ENCODE data around the gene RNASE4.
A peak's percentile ranks its signal among the peaks of the same experiment; 100 is the strongest.
"Not testable (repeated sequence)": the region's sequence is repeated elsewhere in the genome, so short reads cannot be mapped to it uniquely, and the experiment has no call there.

RNASE4 gene

DNA sequence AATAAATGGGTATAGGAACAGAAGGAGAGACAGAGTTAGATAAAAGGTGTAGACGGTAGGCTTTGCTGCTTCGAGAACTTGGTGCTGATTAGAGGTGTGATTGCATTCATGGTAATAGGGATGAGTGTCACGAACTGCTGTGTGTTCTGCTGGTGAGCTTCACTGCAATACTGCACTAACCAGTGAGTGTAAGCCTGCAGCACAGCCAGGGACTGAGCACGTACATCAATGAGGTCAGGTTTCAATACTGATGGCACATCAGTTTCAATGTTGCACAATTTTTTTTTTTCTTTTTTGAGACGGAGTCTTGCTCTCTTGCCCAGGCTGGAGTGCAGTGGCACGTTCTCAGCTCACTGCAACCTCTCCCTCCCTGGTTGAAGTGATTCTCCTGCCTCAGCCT is 36.4 kb downstream of the RNASE4 start:
- Histone ChIP-seq H3K27me3 (peaks cover 47% of the 10 kb centered on the region), H3K9me3 (no peaks in the 10 kb centered on the region), H3K36me3 (no peaks in the 10 kb centered on the region), H3K27ac (no peak overlapping the region), H3K4me1 (ENCODE audit: control insufficient read depth in 1 of 2, insufficient read depth in 1 of 2, low read depth in 1 of 2, low read length in 1 of 2) (peaks cover 12 to 13% of the 10 kb centered on the region in 2 experiments), H3K4me3 (ENCODE audit: low read depth in 1 of 2, low read length in 1 of 2) (no peak overlapping the region)
- TF ChIP-seq CTCF (IDR thresholded peaks at IDR 0.05) = no peak

- no peak for TF ChIP-seq CTCF (IDR thresholded peaks at IDR 0.05)
Observed at GRCh38 chr14:20722016-20722415, 37.7 kb downstream of the RNASE4 start.

GRCh38 chr14:20723488-20723887 is 39.1 kb downstream of the RNASE4 start:
- Histone ChIP-seq H3K27ac (no peak overlapping the region), H3K4me3 (ENCODE audit: low read depth in 1 of 2, low read length in 1 of 2) (no peak overlapping the region)

More at GRCh38 chr14:20722016-20722415, 37.7 kb downstream of the RNASE4 start:
- Histone ChIP-seq H3K27me3 (peaks cover 47% of the 10 kb centered on the region), H3K4me3 (ENCODE audit: low read depth in 1 of 2, low read length in 1 of 2) (no peak overlapping the region), H3K36me3 (no peaks in the 10 kb centered on the region), H3K9me3 (no peaks in the 10 kb centered on the region), H3K27ac (no peak overlapping the region), H3K4me1 (ENCODE audit: control insufficient read depth in 1 of 2, insufficient read depth in 1 of 2, low read depth in 1 of 2, low read length in 1 of 2) (peaks cover 10 to 12% of the 10 kb centered on the region in 2 experiments)

GRCh38 chr14:20726121-20726520 is 41.8 kb downstream of the RNASE4 start:
- Histone ChIP-seq H3K27ac (peak overlapping the region; percentile 83), H3K27me3 (peaks cover 52% of the 10 kb centered on the region), H3K4me1 (ENCODE audit: control insufficient read depth in 1 of 2, insufficient read depth in 1 of 2, low read depth in 1 of 2, low read length in 1 of 2) (peaks cover 10 to 12% of the 10 kb centered on the region in 2 experiments)
- H3K4me3 ChIP-seq (ENCODE audit: low read depth in 1 of 2, low read length in 1 of 2); H3K36me3 ChIP-seq; H3K9me3 ChIP-seq: not testable (repeated sequence)

More at GRCh38 chr14:20723488-20723887, 39.1 kb downstream of the RNASE4 start:
- Histone ChIP-seq H3K27me3 (peaks cover 50% of the 10 kb centered on the region), H3K36me3 (no peaks in the 10 kb centered on the region), H3K9me3 (no peaks in the 10 kb centered on the region), H3K4me1 (ENCODE audit: control insufficient read depth in 1 of 2, insufficient read depth in 1 of 2, low read depth in 1 of 2, low read length in 1 of 2) (peaks cover 10 to 12% of the 10 kb centered on the region in 2 experiments)
- no peak for TF ChIP-seq CTCF (IDR thresholded peaks at IDR 0.05)

DNA sequence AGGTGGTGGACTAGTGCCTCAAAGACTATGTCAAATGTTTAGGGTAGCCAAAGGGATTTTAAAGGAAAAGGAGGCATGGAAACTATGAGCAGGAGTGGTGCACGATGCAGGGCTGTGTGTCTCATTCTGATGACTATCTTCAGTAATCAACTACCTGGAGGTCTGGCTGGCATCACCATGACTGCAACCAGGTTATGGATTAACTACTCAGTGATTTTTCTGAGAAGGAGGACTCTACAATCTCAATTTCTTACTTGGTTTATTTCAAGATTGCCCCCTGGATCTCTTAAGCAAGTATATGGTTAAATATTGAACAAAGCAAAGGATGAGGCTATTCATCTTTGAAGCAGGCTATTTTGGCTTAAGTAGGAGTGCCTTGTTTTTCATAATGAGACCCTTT is 42.2 kb downstream of the RNASE4 start:
- H3K4me1 ChIP-seq (ENCODE audit: control insufficient read depth in 1 of 2, insufficient read depth in 1 of 2, low read depth in 1 of 2, low read length in 1 of 2) = peaks cover 10 to 12% of the 10 kb centered on the region in 2 experiments
- no peaks in the 10 kb centered on the region for H3K36me3 ChIP-seq
- peak overlapping the region; percentile 83 for H3K27ac ChIP-seq
- peaks cover 48% of the 10 kb centered on the region for H3K27me3 ChIP-seq
- H3K9me3 ChIP-seq = no peaks in the 10 kb centered on the region
- TF ChIP-seq CTCF (IDR thresholded peaks at IDR 0.05) = no peak
- no peak overlapping the region for H3K4me3 ChIP-seq (ENCODE audit: low read depth in 1 of 2, low read length in 1 of 2)

- peaks cover 9% of the 10 kb centered on the region for H3K27me3 ChIP-seq
- H3K4me1 ChIP-seq (ENCODE audit: control insufficient read depth in 1 of 2, insufficient read depth in 1 of 2, low read depth in 1 of 2, low read length in 1 of 2) = peaks cover 7 to 8% of the 10 kb centered on the region in 2 experiments
- H3K4me3 ChIP-seq (ENCODE audit: low read depth in 1 of 2, low read length in 1 of 2) = no peak overlapping the region
- no peak for TF ChIP-seq CTCF (IDR thresholded peaks at IDR 0.05)
- no peaks in the 10 kb centered on the region for H3K9me3 ChIP-seq
- no peak overlapping the region for H3K27ac ChIP-seq
- H3K36me3 ChIP-seq = no peaks in the 10 kb centered on the region
Observed at GRCh38 chr14:20730891-20731290, 46.5 kb downstream of the RNASE4 start.
